Thymus (tissue), 11 donors: Measurements from ENCODE around the gene JMJD8. TPM values are rescaled to one million over a fixed set of nuclear protein-coding genes. Genes with fewer than 3 reads are reported as not detected.

Experiments
- DNase-seq, 9 donors: peaks; one replicate each; pipeline ENCODE4 v3.0.0-alpha.2; 2013; ENCODE audit warnings: low spot score in 9 of 9, low read depth in 6 of 9, missing footprints in 1 of 9
- H3K27ac ChIP-seq, 2 donors: one replicate each; pipeline ENCODE4 v1.5.1; 2013; ENCODE audit warnings: control low read depth in 1 of 2, low read depth in 1 of 2, low read length in 1 of 2, mild to moderate bottlenecking in 1 of 2, moderate library complexity in 1 of 2
- H3K27me3 ChIP-seq, 2 donors: one replicate each; pipeline ENCODE4 v1.5.1; 2013; ENCODE audit warnings: low read length in 1 of 2; ENCODE audit not compliant: control insufficient read depth in 2 of 2, insufficient read depth in 1 of 2
- H3K36me3 ChIP-seq, 2 donors: one replicate each; pipeline ENCODE4 v1.5.1; 2013; ENCODE audit warnings: low read length in 1 of 2, mild to moderate bottlenecking in 1 of 2, moderate library complexity in 1 of 2; ENCODE audit not compliant: control insufficient read depth in 2 of 2, insufficient read depth in 2 of 2
- H3K4me1 ChIP-seq, 2 donors: one replicate each; pipeline ENCODE4 v1.5.1; 2013; ENCODE audit warnings: low read length in 2 of 2; ENCODE audit not compliant: control insufficient read depth in 2 of 2, insufficient read depth in 2 of 2
- H3K4me3 ChIP-seq, 2 donors: one replicate each; pipeline ENCODE4 v1.5.1; 2013; ENCODE audit warnings: low read length in 2 of 2, control low read depth in 1 of 2, mild to moderate bottlenecking in 1 of 2
- H3K9me3 ChIP-seq, 2 donors: one replicate each; pipeline ENCODE4 v1.5.1; 2013; ENCODE audit warnings: low read length in 1 of 2, mild to moderate bottlenecking in 1 of 2; ENCODE audit not compliant: control insufficient read depth in 2 of 2, insufficient read depth in 1 of 2
- WGBS: extraction: QIAGEN DNeasy Blood & Tissue Kit; methylation state at CpG from one replicate; pipeline ENCODE4 v1.1.7; 2013; 5-methylcytosine and 5-hydroxymethylcytosine counted together
- polyA plus RNA-seq: library from polyadenylated mRNA; stranded (reverse); fragments of 200-250 nt; gene quantifications from one replicate; pipeline ENCODE4 v1.2.3, GENCODE V29; 2013
- total RNA-seq: library from RNA; stranded (reverse); fragments of 120-200 nt; gene quantifications from one replicate; pipeline ENCODE4 v1.2.4, GENCODE V29; 2013
- donor health status: healthy.

JMJD8 gene
- total and polyA plus RNA-seq, 2 donors, result 23.4 to 31.2 TPM

DNA sequence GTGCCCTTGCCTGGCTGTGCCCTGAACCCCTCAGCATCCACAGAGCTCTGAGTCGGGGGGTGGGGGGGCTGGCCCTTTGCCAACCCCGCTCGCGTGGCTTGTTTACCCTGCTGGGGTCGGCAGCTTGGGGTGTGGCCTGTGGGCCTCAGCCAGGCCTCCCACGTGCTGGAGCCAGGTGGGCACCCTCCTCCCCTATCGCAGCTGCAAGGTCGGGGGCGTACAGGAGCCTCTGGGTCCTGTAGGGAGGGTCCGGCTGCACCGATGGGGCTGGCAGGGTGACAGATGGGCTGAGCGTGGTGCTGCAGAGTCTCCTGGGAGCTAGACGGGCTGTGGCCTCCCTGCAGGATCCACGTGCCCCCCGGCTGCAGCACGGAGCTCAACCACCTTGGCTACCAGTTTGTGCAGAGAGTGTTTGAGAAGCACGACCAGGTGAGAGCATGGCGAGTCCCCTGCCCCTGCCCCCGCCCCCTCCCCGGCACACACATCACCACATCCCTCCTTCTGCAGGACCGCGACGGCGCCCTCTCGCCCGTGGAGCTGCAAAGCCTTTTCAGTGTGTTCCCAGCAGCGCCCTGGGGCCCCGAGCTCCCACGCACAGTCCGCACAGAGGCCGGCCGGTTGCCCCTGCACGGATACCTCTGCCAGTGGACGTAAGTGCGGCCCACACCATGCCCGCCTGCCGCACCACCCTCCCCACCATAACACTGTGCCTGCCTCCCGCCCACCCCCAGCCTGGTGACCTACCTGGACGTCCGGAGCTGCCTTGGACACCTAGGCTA lies 12.6 kb downstream of the JMJD8 start:
- Histone ChIP-seq H3K4me3 (no peak overlapping the region), H3K27ac (no peak overlapping the region), H3K36me3 (peaks cover 48 to 53% of the 10 kb centered on the region in 2 donors), H3K27me3 (peaks cover 21 to 26% of the 10 kb centered on the region in 2 donors), H3K4me1 (peaks cover 11 to 17% of the 10 kb centered on the region in 2 donors), H3K9me3 (no peaks in the 10 kb centered on the region)
- 97% methylated on average over 40 of the region's 40 CpGs for WGBS
- no peak for DNase-seq

DNA sequence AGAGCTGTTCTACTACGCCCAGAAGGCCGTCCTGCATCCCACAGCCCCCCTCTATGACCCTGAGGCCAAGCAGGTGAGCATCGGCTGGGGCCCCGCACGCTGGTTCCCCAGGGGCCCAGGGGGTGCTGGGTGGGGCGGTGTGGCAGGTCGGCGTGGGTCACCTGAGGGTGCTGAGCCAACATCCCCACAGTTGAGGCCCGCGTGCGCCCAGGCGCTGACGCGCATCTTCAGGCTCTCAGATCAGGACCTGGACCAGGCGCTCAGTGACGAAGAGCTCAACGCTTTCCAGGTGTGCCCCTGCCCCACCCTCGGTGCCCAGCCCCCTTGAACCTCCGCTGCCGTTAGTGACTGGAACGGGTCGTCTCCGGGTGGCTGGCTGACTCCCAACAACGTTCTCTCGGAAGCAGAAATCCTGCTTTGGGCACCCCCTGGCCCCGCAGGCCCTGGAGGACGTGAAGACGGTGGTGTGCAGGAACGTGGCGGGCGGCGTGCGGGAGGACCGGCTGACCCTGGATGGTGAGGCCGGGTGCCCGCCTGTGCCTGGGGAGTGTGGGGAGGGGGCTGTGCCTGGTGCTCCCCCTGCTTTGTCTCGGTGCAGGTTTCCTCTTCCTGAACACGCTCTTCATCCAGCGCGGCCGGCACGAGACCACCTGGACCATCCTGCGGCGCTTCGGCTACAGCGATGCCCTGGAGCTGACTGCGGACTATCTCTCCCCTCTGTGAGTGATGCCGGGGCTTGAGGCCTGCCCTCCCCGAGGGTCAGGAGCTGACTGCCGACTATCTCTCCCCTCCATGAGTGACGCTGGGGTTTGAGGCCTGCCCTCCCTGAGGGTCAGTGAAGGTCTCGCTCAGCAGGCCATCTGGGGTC lies 13.4 kb downstream of the JMJD8 start:
- Histone ChIP-seq H3K9me3 (no peaks in the 10 kb centered on the region), H3K27ac (no peak overlapping the region), H3K4me1 (peaks cover 10 to 17% of the 10 kb centered on the region in 2 donors), H3K36me3 (peaks cover 51 to 53% of the 10 kb centered on the region in 2 donors), H3K4me3 (no peak overlapping the region), H3K27me3 (peaks cover 13 to 17% of the 10 kb centered on the region in 2 donors)
- DNase-seq, result no peak
- WGBS, result 95% methylated on average over 52 of the region's 52 CpGs

DNA sequence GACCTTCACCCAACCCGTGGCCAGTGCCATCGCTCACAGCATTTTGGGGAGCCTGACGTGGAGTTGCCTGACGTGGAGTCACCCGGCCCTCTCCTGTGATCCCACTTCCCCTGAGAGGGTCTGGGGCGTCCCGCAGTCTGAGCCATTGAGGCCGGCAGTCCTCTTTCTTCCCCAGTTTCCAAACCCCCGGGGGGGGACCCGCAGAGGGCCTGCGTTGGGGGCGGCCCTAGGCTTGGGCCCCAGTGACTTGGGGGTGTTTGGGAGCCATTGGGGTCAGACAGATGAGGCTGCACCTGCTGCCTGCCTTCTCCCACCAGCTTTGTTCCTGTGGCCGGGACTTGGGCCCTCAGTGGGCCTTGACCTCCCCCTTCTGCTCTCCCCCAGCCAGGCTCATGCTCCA lies 14.5 kb downstream of the JMJD8 start:
- Histone ChIP-seq H3K4me1 (peaks cover 8 to 12% of the 10 kb centered on the region in 2 donors), H3K27ac (no peak overlapping the region), H3K27me3 (peaks cover 3 to 8% of the 10 kb centered on the region in 2 donors), H3K9me3 (no peaks in the 10 kb centered on the region), H3K4me3 (no peak overlapping the region), H3K36me3 (peaks cover 51 to 53% of the 10 kb centered on the region in 2 donors)
- 97% methylated on average over 13 of the region's 13 CpGs for WGBS
- no peak for DNase-seq

DNA sequence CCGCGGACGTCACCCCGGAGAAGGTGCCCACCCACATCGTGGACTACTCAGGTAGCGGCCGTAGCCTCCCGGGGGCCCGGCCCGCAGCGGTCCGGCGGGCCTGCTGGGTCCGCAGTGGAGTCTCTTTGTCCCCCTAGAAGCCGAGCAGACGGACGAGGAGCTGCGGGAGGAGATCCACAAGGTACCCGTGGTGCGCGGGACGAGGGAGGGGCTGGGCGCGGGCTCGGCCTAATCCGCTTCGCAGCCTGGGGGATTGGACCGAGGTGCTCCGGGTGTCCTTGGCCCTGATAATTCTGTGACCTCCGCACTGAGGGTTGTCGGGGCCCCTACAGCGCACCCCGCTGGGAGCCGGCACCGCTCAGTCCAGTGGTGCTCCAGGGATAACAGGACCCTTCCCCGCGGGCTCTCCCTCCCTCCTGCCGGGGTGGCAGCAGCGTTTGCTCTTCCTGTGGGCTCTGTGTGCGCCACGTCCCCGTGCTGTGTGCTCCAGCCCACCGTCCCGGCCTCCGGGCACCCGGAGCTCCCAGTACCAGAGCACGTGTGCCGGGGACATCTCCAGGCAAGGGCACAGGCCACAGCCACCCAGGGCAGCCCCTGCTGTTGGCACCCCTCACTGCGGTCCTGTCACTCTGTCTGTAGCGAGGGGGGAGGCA lies 15.5 kb downstream of the JMJD8 start:
- H3K36me3 ChIP-seq, result peaks cover 45 to 46% of the 10 kb centered on the region in 2 donors
- H3K4me3 ChIP-seq, result peak overlapping the region; percentile 72 to 91
- no peak for DNase-seq
- H3K4me1 ChIP-seq, result peaks cover 8 to 12% of the 10 kb centered on the region in 2 donors
- peak overlapping the region in 1 of 2 donors; percentile 89 for H3K27ac ChIP-seq
- H3K27me3 ChIP-seq, result no peaks in the 10 kb centered on the region
- no peaks in the 10 kb centered on the region for H3K9me3 ChIP-seq
- WGBS, result 12% methylated on average over 50 of the region's 50 CpGs

DNA sequence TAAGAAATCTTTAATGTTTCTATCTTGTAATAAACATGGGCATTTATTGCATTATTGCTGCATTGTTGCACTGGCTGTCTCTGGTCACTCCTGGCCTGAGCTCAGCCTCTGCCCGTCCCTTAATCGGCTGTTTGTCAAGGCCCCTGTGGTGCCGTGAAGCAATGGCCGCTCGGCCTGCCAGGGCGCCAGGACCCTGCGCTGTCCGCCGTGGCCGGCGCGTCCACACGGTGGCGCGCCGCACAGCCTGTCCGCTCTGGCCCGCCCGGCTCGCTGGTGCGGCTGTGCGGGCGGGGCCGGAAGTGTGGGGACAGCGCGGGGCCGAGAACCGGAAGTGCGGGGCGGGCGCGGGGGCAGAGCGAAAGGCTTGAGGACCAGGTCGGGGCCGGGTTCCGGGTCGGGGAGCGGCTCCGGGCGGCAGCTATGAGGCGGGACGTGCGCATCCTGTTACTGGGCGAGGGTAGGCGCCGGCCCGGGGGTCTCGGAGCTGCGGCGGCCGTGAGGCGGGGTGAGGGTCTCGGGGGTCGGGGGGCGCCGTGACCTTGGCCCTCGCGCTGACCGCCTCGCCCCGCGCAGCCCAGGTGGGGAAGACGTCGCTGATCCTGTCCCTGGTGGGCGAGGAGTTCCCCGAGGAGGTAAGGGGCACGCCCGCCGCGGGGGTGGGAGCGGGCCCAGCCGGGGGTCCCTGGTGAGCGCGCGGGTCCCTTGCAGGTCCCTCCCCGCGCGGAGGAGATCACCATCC lies 16.2 kb downstream of the JMJD8 start, which contains the start of gene RHOT2:
TSS of gene RHOT2 (plus strand) at position 353 of the 739 bp plus-strand sequence. CDS start at position 421, 68 bp downstream.
- Histone ChIP-seq H3K27ac (peak within 1 kb of the TSS; percentile 36 to 89), H3K9me3 (no peaks in the 10 kb centered on the region), H3K36me3 (peaks cover 39% of the 10 kb centered on the region in 2 donors), H3K27me3 (no peaks in the 10 kb centered on the region), H3K4me3 (peak within 1 kb of the TSS; percentile 72 to 91), H3K4me1 (peaks cover 8 to 12% of the 10 kb centered on the region in 2 donors)
- WGBS, result under 1% methylated on average over 78 of the region's 78 CpGs
- DNase-seq, result peak in 7 of 9 donors; percentile 67 to 91 (median 81)

DNA sequence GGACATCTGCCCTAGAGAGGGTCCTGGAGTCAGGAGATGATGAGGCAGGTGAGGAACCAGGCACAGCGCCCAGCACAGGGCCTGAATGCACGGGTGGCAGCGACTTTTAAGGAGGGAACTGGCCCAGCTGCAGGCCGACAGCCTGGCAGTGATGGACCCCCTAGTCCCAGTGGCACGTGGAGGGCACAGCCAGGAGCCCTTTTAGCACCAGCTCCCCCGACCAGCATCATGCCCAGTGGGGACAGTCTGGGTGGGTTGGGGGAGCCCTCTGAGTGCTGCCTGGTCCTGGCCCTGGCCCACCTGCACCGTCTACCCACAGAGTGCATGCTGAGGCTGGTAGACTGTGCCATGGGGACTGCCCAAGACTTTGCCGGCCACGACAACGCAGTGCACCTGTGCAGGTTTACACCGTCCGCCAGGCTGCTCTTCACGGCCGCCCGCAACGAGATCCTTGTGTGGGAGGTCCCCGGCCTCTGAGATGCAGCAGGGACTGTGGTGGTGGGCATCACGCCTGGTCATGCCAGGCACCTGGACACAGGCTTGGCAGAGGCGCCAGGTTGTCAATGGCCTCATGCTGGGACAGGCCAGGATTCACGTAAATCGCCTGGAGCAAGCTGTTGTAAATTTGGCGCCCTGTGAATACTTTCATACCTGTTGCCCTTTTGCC lies 16.9 kb downstream of the JMJD8 start:
- peak overlapping the region; percentile 72 to 91 for H3K4me3 ChIP-seq
- DNase-seq, result no peak

DNA sequence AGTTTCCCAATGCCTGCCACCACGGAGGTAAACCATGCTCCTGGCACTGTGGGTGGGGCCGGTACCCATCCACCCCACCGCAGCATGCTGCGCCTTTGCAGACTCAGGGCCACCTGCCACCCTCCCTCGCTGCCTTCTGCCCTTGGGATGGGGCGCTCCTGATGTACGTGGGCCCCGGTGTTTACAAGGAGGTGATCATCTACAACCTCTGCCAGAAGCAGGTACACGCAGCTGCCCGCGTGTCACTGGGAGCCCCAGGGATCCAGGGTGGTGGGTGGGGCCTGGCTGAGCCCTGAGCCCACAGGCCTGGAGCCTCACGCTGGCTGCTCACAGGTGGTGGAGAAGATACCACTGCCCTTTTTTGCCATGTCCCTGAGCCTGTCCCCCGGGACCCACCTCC lies 17.6 kb downstream of the JMJD8 start:
- no peak overlapping the region for H3K27ac ChIP-seq
- 95% methylated on average over 13 of the region's 13 CpGs for WGBS

More for the DNA sequence above, 16.9 kb downstream of the JMJD8 start:
- Histone ChIP-seq H3K36me3 (peaks cover 37% of the 10 kb centered on the region in 2 donors), H3K27me3 (no peaks in the 10 kb centered on the region), H3K9me3 (no peaks in the 10 kb centered on the region), H3K4me1 (peaks cover 8 to 12% of the 10 kb centered on the region in 2 donors), H3K27ac (peak overlapping the region; percentile 36 to 68)
- WGBS, result 92% methylated on average over 22 of the region's 22 CpGs

DNA sequence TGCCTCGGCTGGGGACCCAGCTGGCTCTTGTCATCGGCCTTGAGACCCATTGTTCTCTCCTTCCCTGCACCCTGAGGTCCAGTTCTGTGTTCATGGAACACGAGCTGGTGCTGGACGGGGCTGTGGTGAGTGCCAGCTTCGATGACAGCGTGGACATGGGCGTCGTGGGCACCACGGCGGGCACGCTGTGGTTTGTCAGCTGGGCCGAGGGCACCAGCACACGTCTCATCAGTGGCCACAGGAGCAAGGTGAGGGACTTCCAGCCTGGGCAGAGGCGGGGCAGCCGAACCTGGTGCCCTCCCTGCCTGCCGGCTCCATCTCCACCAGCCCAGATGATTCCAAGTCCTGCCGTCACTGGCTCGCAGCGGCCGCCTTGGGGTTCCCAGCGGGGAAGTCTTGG lies 21.5 kb downstream of the JMJD8 start:
- Histone ChIP-seq H3K36me3 (peaks cover 13 to 22% of the 10 kb centered on the region in 2 donors), H3K9me3 (no peaks in the 10 kb centered on the region), H3K27me3 (no peaks in the 10 kb centered on the region), H3K4me3 (no peak overlapping the region), H3K27ac (no peak overlapping the region), H3K4me1 (peaks cover 2 to 4% of the 10 kb centered on the region in 2 donors)
- DNase-seq, result no peak
- over 99% methylated on average over 21 of the region's 21 CpGs for WGBS

More for the DNA sequence above, 17.6 kb downstream of the JMJD8 start:
- H3K27me3 ChIP-seq, result no peaks in the 10 kb centered on the region
- no peak for DNase-seq
- no peaks in the 10 kb centered on the region for H3K9me3 ChIP-seq
- H3K36me3 ChIP-seq, result peaks cover 30 to 33% of the 10 kb centered on the region in 2 donors
- H3K4me1 ChIP-seq, result peaks cover 8 to 12% of the 10 kb centered on the region in 2 donors
- no peak overlapping the region for H3K4me3 ChIP-seq
